PFSK-1 (cell line): Measurements from ENCODE around the gene FANCC.

ENCODE experiments used
- POLR2AphosphoS5 ChIP-seq: IDR thresholded peaks from 2 replicates; pipeline ENCODE4 v1.6.1; 2012; ENCODE audit warnings: low read depth, mild to moderate bottlenecking, control low read depth, low read length, moderate library complexity
- REST ChIP-seq, 2 experiments: IDR thresholded peaks; 2 replicates each; pipeline versions ENCODE4 v1.6.1 to v1.8.0; 2011 to 2012; ENCODE audit warnings: low read depth in 2 of 2, low read length in 2 of 2, control low read depth in 1 of 2, inconsistent platforms in 1 of 2, mild to moderate bottlenecking in 1 of 2, moderate library complexity in 1 of 2; ENCODE audit not compliant: insufficient read depth in 1 of 2
- SIN3A ChIP-seq: IDR thresholded peaks from 2 replicates; pipeline ENCODE4 v1.6.1; 2012; ENCODE audit warnings: mild to moderate bottlenecking, low read length, moderate library complexity, borderline replicate concordance; ENCODE audit not compliant: insufficient read depth
- TAF1 ChIP-seq: IDR thresholded peaks from 2 replicates; pipeline ENCODE4 v1.6.1; 2012; ENCODE audit warnings: low read length, control low read depth, borderline replicate concordance; ENCODE audit not compliant: insufficient read depth

DNA sequence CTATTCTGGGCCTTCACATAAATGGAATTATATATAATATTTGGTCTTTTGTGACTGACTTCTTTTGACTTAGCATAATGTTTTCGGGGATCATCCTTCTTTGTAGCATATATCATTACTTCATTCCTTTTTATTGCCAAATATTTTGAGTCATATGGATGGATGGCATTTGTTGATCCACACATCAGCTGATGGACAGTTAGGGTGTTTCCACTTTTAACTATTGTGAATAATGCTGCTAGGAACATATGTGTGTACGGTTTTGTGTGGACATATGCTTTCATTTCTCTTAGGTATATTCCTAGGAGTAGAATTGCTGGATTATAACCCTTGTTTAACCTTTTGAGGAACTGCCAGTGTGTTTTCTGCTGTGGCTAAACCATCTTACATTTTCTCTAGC lies 249.6 kb downstream of the FANCC start:
- no peak for TF ChIP-seq POLR2AphosphoS5
- no peak for TF ChIP-seq REST (IDR thresholded peaks at IDR 0.05; ENCODE audit: insufficient read depth in 1 of 2, low read depth in 2 of 2, low read length in 2 of 2)
- TF ChIP-seq TAF1 = no peak
- no peak for TF ChIP-seq SIN3A
